PC-3 (cell line): ENCODE measurements around the gene CENPA. TPM values are rescaled to one million over a fixed set of nuclear protein-coding genes. Genes with fewer than 3 reads are reported as not detected.

Source experiments
- ATAC-seq: fragments of 200-7000 bp; cut with Tn5 transposase; 2 replicates; pipeline ENCODE4 v1.9.1; 2020; ENCODE audit warnings: mild to moderate bottlenecking, moderate library complexity
- BruUV-seq: library from RNA; stranded (reverse); fragments of 400-500 nt; replicated peaks from 2 replicates; lab custom pipeline; 2021; lab: Mats Ljungman, UMichigan
- CTCF ChIA-PET: fragments of 300-600 bp; sonication (Branson Sonifier 250); formaldehyde crosslinking; loops from one replicate; lab custom pipeline; 2022; ENCODE audit warnings: antibody characterized with exemption; lab: Charles Lee
- POLR2A ChIA-PET: fragments of 300-600 bp; sonication (Branson Sonifier 250); formaldehyde crosslinking; loops from one replicate; lab custom pipeline; 2022; ENCODE audit warnings: antibody characterized with exemption; ENCODE audit not compliant: unreplicated experiment; lab: Charles Lee
- DNase-seq: peaks from one replicate; pipeline ENCODE4 v3.0.0-alpha.2; 2015
- H2AFZ ChIP-seq: fragments of 300-600 bp; sonication (generic); 2 replicates; pipeline ENCODE4 v1.6.0; 2016; ENCODE audit warnings: antibody characterized with exemption, low read length
- H3F3A ChIP-seq: fragments of 300-600 bp; sonication (generic); one replicate; pipeline ENCODE4 v1.6.0; 2017; ENCODE audit warnings: antibody characterized with exemption, low read length, control low read depth, mild to moderate bottlenecking; ENCODE audit not compliant: unreplicated experiment
- H3K27ac ChIP-seq: fragments of 300-600 bp; sonication (generic); 2 replicates; pipeline ENCODE4 v1.5.1; 2016; ENCODE audit warnings: mild to moderate bottlenecking, low read length
- H3K27me3 ChIP-seq: fragments of 300-600 bp; sonication (generic); 2 replicates; pipeline ENCODE4 v1.6.1; 2016; ENCODE audit warnings: low read length, mixed read lengths
- H3K36me3 ChIP-seq: fragments of 300-600 bp; sonication (generic); 2 replicates; pipeline ENCODE4 v1.6.1; 2016; ENCODE audit warnings: low read depth, mixed run types, low read length, mixed read lengths
- H3K4me1 ChIP-seq: fragments of 300-600 bp; sonication (generic); 2 replicates; pipeline ENCODE4 v1.5.1; 2016; ENCODE audit warnings: low read length; ENCODE audit not compliant: insufficient read depth
- H3K4me2 ChIP-seq: fragments of 300-600 bp; sonication (generic); 2 replicates; pipeline ENCODE4 v1.6.0; 2016; ENCODE audit warnings: low read length
- H3K4me3 ChIP-seq: fragments of 300-600 bp; sonication (generic); 2 replicates; pipeline ENCODE4 v1.5.1; 2016; ENCODE audit warnings: mild to moderate bottlenecking, low read length, mixed read lengths
- H3K79me2 ChIP-seq: fragments of 300-600 bp; sonication (generic); 2 replicates; pipeline ENCODE4 v1.6.1; 2017; ENCODE audit warnings: low read length, mixed read lengths
- H3K9ac ChIP-seq: fragments of 300-600 bp; sonication (generic); 2 replicates; pipeline ENCODE4 v1.6.0; 2016; ENCODE audit warnings: mild to moderate bottlenecking, low read length
- H3K9me2 ChIP-seq: fragments of 300-600 bp; sonication (generic); replicated peaks from 2 replicates; pipeline ENCODE4 v1.6.1; 2016; ENCODE audit warnings: mixed run types, low read length, mixed read lengths
- H3K9me3 ChIP-seq: fragments of 300-600 bp; sonication (generic); 2 replicates; pipeline ENCODE4 v1.6.1; 2016; ENCODE audit warnings: low read length, mixed read lengths
- H4K20me1 ChIP-seq: fragments of 300-600 bp; sonication (generic); 2 replicates; pipeline ENCODE4 v1.6.1; 2016; ENCODE audit warnings: low read length, mixed read lengths
- EZH2 ChIP-seq: fragments of 300-600 bp; sonication (generic); IDR thresholded peaks from one replicate; pipeline ENCODE4 v1.6.1; 2017; ENCODE audit warnings: antibody characterized with exemption, mild to moderate bottlenecking, low read length; ENCODE audit not compliant: unreplicated experiment
- EZH2phosphoT487 ChIP-seq: fragments of 300-600 bp; sonication (generic); IDR thresholded peaks from 2 replicates; pipeline ENCODE4 v1.6.1; 2018; ENCODE audit warnings: mild to moderate bottlenecking, antibody characterized with exemption, low read length, borderline replicate concordance
- intact Hi-C: fragments of 100-400 bp; cut with micrococcal nuclease; formaldehyde crosslinking; loops from 2 replicates; pipeline ENCODE4 v1.9.0; 2023
- total RNA-seq: library from RNA; depleted of rRNA; stranded (reverse); fragments of >200 nt; gene quantifications from 2 replicates; pipeline ENCODE4 v1.2.3, GENCODE V29; 2014
- TF ChIP-seq, protein P1 (sequence below): fragments of 300-600 bp; sonication (generic); conservative IDR thresholded peaks from 2 replicates; pipeline ENCODE4 v1.5.1; 2017; ENCODE audit warnings: antibody characterized with exemption, low read depth, mild to moderate bottlenecking, low read length

Gene CENPA
- total RNA-seq, 1 experiment from 2014 or later: 40.8 TPM

DNA sequence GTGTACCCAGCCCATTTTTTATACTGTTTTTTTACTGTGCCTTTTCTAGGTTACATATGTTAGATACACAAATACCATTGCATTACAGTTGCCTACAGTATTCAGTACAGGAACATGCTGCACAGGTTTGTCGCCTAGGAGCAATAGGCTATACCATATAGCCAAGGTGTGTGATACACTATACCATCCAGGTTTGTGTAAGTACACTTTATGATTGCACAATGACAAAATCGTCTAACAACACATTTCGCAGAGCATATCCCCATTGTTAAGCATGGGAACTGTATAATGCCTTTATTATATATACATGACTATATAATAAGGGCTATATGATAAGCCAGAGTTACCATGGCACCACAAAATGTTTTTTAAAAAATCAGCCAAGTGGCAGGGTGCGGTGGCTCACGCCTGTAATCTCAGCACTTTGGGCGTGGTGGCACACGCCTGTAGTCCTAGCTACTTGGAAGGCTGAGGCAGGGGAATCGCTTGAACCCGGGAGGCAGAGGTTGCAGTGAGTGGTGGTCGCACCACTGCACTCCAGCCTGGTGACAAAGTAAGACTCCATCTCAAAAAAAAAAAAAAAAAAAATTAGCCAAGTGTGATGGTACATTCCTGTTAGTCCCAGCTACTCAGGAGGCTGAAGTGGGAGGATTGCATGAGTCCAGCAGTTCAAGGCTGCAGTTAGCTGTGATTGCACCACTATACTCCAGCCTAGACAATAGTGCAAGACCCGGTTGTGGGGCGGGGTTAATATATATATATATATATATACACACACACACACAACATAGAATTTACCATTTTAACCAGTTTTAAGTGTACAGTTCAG, 2.8 kb upstream of the CENPA start:
- Histone ChIP-seq H3K27me3 (no peaks in the 10 kb centered on the region), H3K4me3 (no peak overlapping the region), H2AFZ (no peak overlapping the region), H3K9me3 (no peaks in the 10 kb centered on the region), H3F3A (no peaks in the 10 kb centered on the region), H3K79me2 (peaks cover 22% of the 10 kb centered on the region), H3K9ac (no peak overlapping the region), H3K36me3 (0 out of 2 replicates have a peak, but pooled peaks cover 2% of the 10 kb centered on the region), H4K20me1 (peaks cover 5% of the 10 kb centered on the region; the same call in 1 of the 2 replicates), H3K9me2 (no peaks in the 10 kb centered on the region), H3K4me1 (peaks cover 11% of the 10 kb centered on the region), H3K27ac (no peak overlapping the region), H3K4me2 (no peak overlapping the region)
- no peak for DNase-seq
- POLR2A ChIA-PET: no interaction called here
- BruUV-seq: no TSS peak
- TF ChIP-seq, protein P1, sequence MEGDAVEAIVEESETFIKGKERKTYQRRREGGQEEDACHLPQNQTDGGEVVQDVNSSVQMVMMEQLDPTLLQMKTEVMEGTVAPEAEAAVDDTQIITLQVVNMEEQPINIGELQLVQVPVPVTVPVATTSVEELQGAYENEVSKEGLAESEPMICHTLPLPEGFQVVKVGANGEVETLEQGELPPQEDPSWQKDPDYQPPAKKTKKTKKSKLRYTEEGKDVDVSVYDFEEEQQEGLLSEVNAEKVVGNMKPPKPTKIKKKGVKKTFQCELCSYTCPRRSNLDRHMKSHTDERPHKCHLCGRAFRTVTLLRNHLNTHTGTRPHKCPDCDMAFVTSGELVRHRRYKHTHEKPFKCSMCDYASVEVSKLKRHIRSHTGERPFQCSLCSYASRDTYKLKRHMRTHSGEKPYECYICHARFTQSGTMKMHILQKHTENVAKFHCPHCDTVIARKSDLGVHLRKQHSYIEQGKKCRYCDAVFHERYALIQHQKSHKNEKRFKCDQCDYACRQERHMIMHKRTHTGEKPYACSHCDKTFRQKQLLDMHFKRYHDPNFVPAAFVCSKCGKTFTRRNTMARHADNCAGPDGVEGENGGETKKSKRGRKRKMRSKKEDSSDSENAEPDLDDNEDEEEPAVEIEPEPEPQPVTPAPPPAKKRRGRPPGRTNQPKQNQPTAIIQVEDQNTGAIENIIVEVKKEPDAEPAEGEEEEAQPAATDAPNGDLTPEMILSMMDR: no peak
- TF ChIP-seq EZH2phosphoT487: no peak
- TF ChIP-seq EZH2: no peak
- intact Hi-C loops: no loop called here
- no peak for ATAC-seq
- CTCF ChIA-PET: interaction anchor here (0.7 kb wide), 1 partner anchor 29 kb away, joined by 5 read pairs; no protein-coding TSS in a partner anchor

DNA sequence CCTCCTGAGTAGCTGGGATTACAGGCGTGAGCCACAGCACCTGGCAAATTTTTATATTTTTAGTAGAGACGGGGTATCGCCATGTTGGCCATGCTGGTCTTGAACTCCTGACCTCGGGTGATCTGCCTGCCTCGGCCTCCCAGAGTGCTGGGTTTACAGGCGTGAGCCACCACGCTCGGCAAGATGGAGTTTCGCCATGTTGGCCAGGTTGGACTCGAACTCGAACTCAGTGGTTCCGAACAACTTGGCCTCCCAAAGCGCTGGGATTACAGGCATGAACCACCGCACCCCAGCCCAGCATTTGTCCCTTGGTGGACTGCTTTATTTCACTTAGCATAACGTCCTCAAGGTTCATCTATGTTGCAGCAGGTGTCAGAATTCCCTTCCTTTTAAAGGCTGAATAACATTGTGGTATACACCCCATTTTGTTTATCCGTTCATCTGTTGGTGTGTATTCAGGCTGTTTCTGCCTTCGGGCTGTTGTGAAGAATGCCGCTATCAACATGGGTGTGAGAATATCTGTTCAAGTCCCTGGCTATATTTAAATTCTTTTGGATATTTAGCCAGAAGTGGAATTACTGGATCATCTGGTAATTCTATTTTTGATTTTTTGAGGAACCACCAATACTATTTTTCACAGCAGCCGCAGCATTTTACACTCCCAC, 1.2 kb upstream of the CENPA start:
- no peaks in the 10 kb centered on the region for H3K9me3 ChIP-seq
- no peak overlapping the region for H3K27ac ChIP-seq
- H3K27me3 ChIP-seq: no peaks in the 10 kb centered on the region
- H3K79me2 ChIP-seq: peaks cover 38% of the 10 kb centered on the region
- peak overlapping the region; percentile 90 for H2AFZ ChIP-seq
- intact Hi-C loops: no loop called here
- TF ChIP-seq, protein P1: no peak
- TF ChIP-seq EZH2 (no peak), EZH2phosphoT487 (no peak)
- peaks cover 14% of the 10 kb centered on the region for H3K4me1 ChIP-seq
- no peaks in the 10 kb centered on the region for H3K9me2 ChIP-seq
- ChIA-PET CTCF (no interaction called here), POLR2A (no interaction called here)
- no peak overlapping the region for H3K9ac ChIP-seq
- H3K4me3 ChIP-seq: no peak overlapping the region
- H3K4me2 ChIP-seq: 0 out of 2 replicates have a peak overlapping the region, but pooled peaks have one; percentile 77
- ATAC-seq (no peak), DNase-seq (no peak)
- no peaks in the 10 kb centered on the region for H3F3A ChIP-seq
- no TSS peak for BruUV-seq
- peaks cover 7% of the 10 kb centered on the region; the same call in 1 of the 2 replicates for H4K20me1 ChIP-seq
- H3K36me3 ChIP-seq: peaks cover 12% of the 10 kb centered on the region; the same call in 1 of the 2 replicates
